Lung (tissue), 12 donors: ENCODE data around the gene LYZL1. TPM values are rescaled to one million over a fixed set of nuclear protein-coding genes. Genes with fewer than 3 reads are reported as not detected.

Experiments used
- ATAC-seq: fragments of 200-7000 bp; cut with Tn5 transposase; one replicate; pipeline ENCODE4 v1.9.1; 2020; ENCODE audit warnings: moderate number of reproducible peaks; ENCODE audit not compliant: insufficient read depth, low FRiP score
- DNase-seq, 3 donors: peaks; one replicate each; pipeline ENCODE4 v3.0.0-alpha.2; 2013 to 2017
- H3K27ac ChIP-seq, 2 donors: one replicate each; pipeline ENCODE4 v1.5.1; 2013; ENCODE audit warnings: mild to moderate bottlenecking in 2 of 2, moderate library complexity in 2 of 2, control low read depth in 1 of 2, inconsistent platforms in 1 of 2, low read depth in 1 of 2, low read length in 1 of 2
- H3K27me3 ChIP-seq, 3 donors: one replicate each; pipeline ENCODE4 v1.5.1; 2013; ENCODE audit warnings: low read length in 2 of 3; ENCODE audit not compliant: control insufficient read depth in 3 of 3, insufficient read depth in 3 of 3
- H3K36me3 ChIP-seq, 4 donors: one replicate each; pipeline ENCODE4 v1.5.1; 2013; ENCODE audit warnings: low read length in 4 of 4, mild to moderate bottlenecking in 1 of 4, moderate library complexity in 1 of 4; ENCODE audit not compliant: control insufficient read depth in 4 of 4, insufficient read depth in 4 of 4
- H3K4me1 ChIP-seq, 5 donors: one replicate each; pipeline ENCODE4 v1.5.1; 2013; ENCODE audit warnings: low read length in 5 of 5, mild to moderate bottlenecking in 2 of 5, moderate library complexity in 1 of 5; ENCODE audit not compliant: control insufficient read depth in 5 of 5, insufficient read depth in 5 of 5
- H3K4me3 ChIP-seq: one replicate; pipeline ENCODE4 v1.5.1; 2013; ENCODE audit warnings: mild to moderate bottlenecking, control low read depth, moderate library complexity
- H3K9ac ChIP-seq, 2 donors: one replicate each; pipeline ENCODE4 v1.5.1; 2013; ENCODE audit warnings: low read length in 2 of 2, control low read depth in 1 of 2; ENCODE audit not compliant: insufficient read depth in 1 of 2
- H3K9me3 ChIP-seq, 4 donors: one replicate each; pipeline ENCODE4 v1.5.1; 2013; ENCODE audit warnings: low read length in 3 of 4, mild to moderate bottlenecking in 1 of 4, moderate library complexity in 1 of 4; ENCODE audit not compliant: control insufficient read depth in 4 of 4, insufficient read depth in 3 of 4
- CTCF ChIP-seq: IDR thresholded peaks from 2 replicates; pipeline ENCODE4 v1.5.1; 2012; ENCODE audit warnings: mild to moderate bottlenecking; ENCODE audit errors: control extremely low read depth, extremely low read depth
- WGBS, 2 donors: extraction: QIAGEN DNeasy Blood & Tissue Kit; methylation state at CpG; one replicate each; pipeline ENCODE4 v1.1.7; 2013; 5-methylcytosine and 5-hydroxymethylcytosine counted together
- polyA plus RNA-seq, 2 donors: library from polyadenylated mRNA; stranded (reverse); fragments of 200-250 nt; gene quantifications; one replicate each; pipeline ENCODE4 v1.2.1, GENCODE V29; 2013
- total RNA-seq, 2 donors: library from RNA; depleted of rRNA in 1 of 2; stranded (reverse); fragments of >200 nt in 1 of 2; gene quantifications; one replicate each; pipeline ENCODE4 v1.2.1, GENCODE V29; 2014 to 2021
- donor health status: control.
- donor health status: control.
- donor health status: Bipolar disorder and iron deficiency.
- donor health status: healthy.
- donor health status: DM: yes; HTN: yes; CAD: no.

LYZL1 gene
- total and polyA plus RNA-seq, 4 donors, result not detected

- H3K27me3 ChIP-seq, result no peaks in the 10 kb centered on the region
- H3K4me3 ChIP-seq, result no peak overlapping the region
- H3K36me3 ChIP-seq, result no peaks in the 10 kb centered on the region
- ATAC-seq (no peak), DNase-seq (no peak)
- H3K9me3 ChIP-seq, result peaks cover 0 to 3% (median 0%) of the 10 kb centered on the region in 4 donors
- no peak overlapping the region for H3K27ac ChIP-seq
- H3K4me1 ChIP-seq, result peaks cover 0 to 37% (median 17%) of the 10 kb centered on the region in 5 donors
- WGBS, 2 donors, result 43 to 68% methylated on average over 1 of the region's 1 CpG
- no peak for TF ChIP-seq CTCF
- no peak overlapping the region for H3K9ac ChIP-seq
Measured at GRCh38 chr10:29250066-29250465, 38.8 kb upstream of the LYZL1 start.

GRCh38 chr10:29252811-29253689 lies 35.8 kb upstream of the LYZL1 start:
- H3K36me3 ChIP-seq, result no peaks in the 10 kb centered on the region
- peaks cover 0 to 65% (median 34%) of the 10 kb centered on the region in 5 donors for H3K4me1 ChIP-seq
- no peaks in the 10 kb centered on the region for H3K27me3 ChIP-seq
- WGBS, 2 donors, result 66 to 83% methylated on average over 18 of the region's 18 CpGs
- H3K9me3 ChIP-seq, result peaks cover 0 to 3% (median 0%) of the 10 kb centered on the region in 4 donors
- TF ChIP-seq CTCF, result no peak
- ATAC-seq (no peak), DNase-seq (no peak)
- H3K27ac ChIP-seq, result no peak overlapping the region
- peak overlapping the region in 1 of 2 donors; percentile 52 for H3K9ac ChIP-seq
- H3K4me3 ChIP-seq, result no peak overlapping the region

GRCh38 chr10:29253690-29254029 lies 35.2 kb upstream of the LYZL1 start:
- peaks cover 0 to 3% (median 0%) of the 10 kb centered on the region in 4 donors for H3K9me3 ChIP-seq
- WGBS, 2 donors, result 77 to 93% methylated on average over 3 of the region's 3 CpGs
- peaks cover 0 to 65% (median 34%) of the 10 kb centered on the region in 5 donors for H3K4me1 ChIP-seq
- H3K9ac ChIP-seq, result no peak overlapping the region
- H3K36me3 ChIP-seq, result no peaks in the 10 kb centered on the region
- H3K27ac ChIP-seq, result no peak overlapping the region
- no peaks in the 10 kb centered on the region for H3K27me3 ChIP-seq
- no peak overlapping the region for H3K4me3 ChIP-seq
- no peak for TF ChIP-seq CTCF
- ATAC-seq, result no peak
- DNase-seq, result no peak
